HCT116 (cell line): Measurements from ENCODE around the gene G0S2. TPM values are rescaled to one million over a fixed set of nuclear protein-coding genes. Genes with fewer than 3 reads are reported as not detected.
A peak's percentile ranks its signal among the peaks of the same experiment; 100 is the strongest.

Source experiments
- ATAC-seq: fragments of 200-7000 bp; cut with Tn5 transposase; 2 replicates; pipeline ENCODE4 v1.9.1; 2020; ENCODE audit warnings: mild to moderate bottlenecking, moderate library complexity
- BruUV-seq: library from RNA; stranded (reverse); fragments of 400-500 nt; replicated peaks from 2 replicates; lab custom pipeline; 2021; lab: Mats Ljungman, UMichigan
- CTCF ChIA-PET: fragments of 300-600 bp; sonication (Branson Sonifier 250); formaldehyde crosslinking; loops from one replicate; lab custom pipeline; 2021; ENCODE audit warnings: antibody characterized with exemption; lab: Charles Lee
- POLR2A ChIA-PET: fragments of 300-600, 350-600 bp; sonication (Branson Sonifier 250); formaldehyde crosslinking; loops from one replicate; lab custom pipeline; 2021; ENCODE audit warnings: antibody characterized with exemption; lab: Charles Lee
- RAD21 ChIA-PET, 2 experiments: fragments of 300-600 bp; sonication (Branson Sonifier 250); formaldehyde crosslinking; loops; one replicate each; lab custom pipeline; 2023; ENCODE audit warnings: low total read pairs in 2 of 2; ENCODE audit not compliant: uncharacterized antibody in 2 of 2, unreplicated experiment in 2 of 2, low non-redundant PET in 1 of 2; lab: Charles Lee
- DNase-seq: peaks from one replicate; pipeline ENCODE4 v3.0.0-alpha.2; 2010; ENCODE audit warnings: low read depth, low spot score
- H2AFZ ChIP-seq: fragments of 200-600 bp; shearing (Covaris generic), sonication (generic); 2 replicates; pipeline ENCODE4 v1.6.1; 2017; ENCODE audit warnings: low read depth, mixed run types, mixed read lengths, antibody characterized with exemption, low read length; ENCODE audit not compliant: poor library complexity, severe bottlenecking
- H3K27ac ChIP-seq: 2 replicates; pipeline ENCODE4 v1.5.1; 2012; ENCODE audit warnings: low read depth, low read length
- H3K27me3 ChIP-seq: fragments of 200-600 bp; sonication (generic); 2 replicates; pipeline ENCODE4 v1.6.1; 2016; ENCODE audit warnings: mixed run types, low read length, mixed read lengths; ENCODE audit not compliant: insufficient read depth
- H3K36me3 ChIP-seq, 2 experiments: fragments of 200-500 bp in 1 of 2; fragments of 200-600 bp in 1 of 2; sonication (Bioruptor generic) in 1 of 2; sonication (generic) in 1 of 2; 2 replicates each; pipeline versions ENCODE4 v1.5.1 to v1.6.1; 2014 to 2016; ENCODE audit warnings: low read length in 2 of 2, inconsistent platforms in 1 of 2, mixed read lengths in 1 of 2, mixed run types in 1 of 2; ENCODE audit not compliant: insufficient read depth in 2 of 2, control insufficient read depth in 1 of 2
- H3K4me1 ChIP-seq, 2 experiments: fragments of 200-600 bp in 1 of 2; sonication (generic) in 1 of 2; 2 replicates each; pipeline versions ENCODE4 v1.5.1 to v1.6.1; 2012 to 2017; ENCODE audit warnings: low read length in 2 of 2, inconsistent platforms in 1 of 2, mild to moderate bottlenecking in 1 of 2, mixed read lengths in 1 of 2, mixed run types in 1 of 2, moderate library complexity in 1 of 2; ENCODE audit not compliant: insufficient read depth in 2 of 2, control insufficient read depth in 1 of 2
- H3K4me2 ChIP-seq: fragments of 200-600 bp; sonication (generic); 2 replicates; pipeline ENCODE4 v1.6.1; 2017; ENCODE audit warnings: mixed run types, low read length, mixed read lengths
- H3K4me3 ChIP-seq, 2 experiments: fragments of 200-600 bp in 1 of 2; sonication (generic) in 1 of 2; replicated peaks in 1 of 2; 2 replicates each; pipeline ENCODE4 v1.5.1; 2011 to 2016; ENCODE audit warnings: low read length in 2 of 2, control low read depth in 1 of 2, low read depth in 1 of 2, mild to moderate bottlenecking in 1 of 2, mixed read lengths in 1 of 2, mixed run types in 1 of 2
- H3K79me2 ChIP-seq: fragments of 200-600 bp; sonication (generic); 2 replicates; pipeline ENCODE4 v1.6.1; 2017; ENCODE audit warnings: mild to moderate bottlenecking, mixed run types, low read length, moderate library complexity, mixed read lengths; ENCODE audit not compliant: insufficient read depth
- H3K9ac ChIP-seq: fragments of 200-600 bp; sonication (generic); 2 replicates; pipeline ENCODE4 v1.6.1; 2016; ENCODE audit warnings: low read length, mixed read lengths
- H3K9me2 ChIP-seq: fragments of 200-600 bp; sonication (generic), shearing (Covaris generic); 2 replicates; pipeline ENCODE4 v1.6.1; 2017; ENCODE audit warnings: mixed run types, mild to moderate bottlenecking, moderate library complexity; ENCODE audit not compliant: insufficient read depth
- H3K9me3 ChIP-seq, 2 experiments: fragments of 200-500 bp in 1 of 2; fragments of 200-600 bp in 1 of 2; sonication (Bioruptor generic) in 1 of 2; sonication (generic) in 1 of 2; 2 replicates each; pipeline ENCODE4 v1.6.1; 2014 to 2017; ENCODE audit warnings: low read length in 2 of 2, mixed read lengths in 2 of 2, inconsistent platforms in 1 of 2, low read depth in 1 of 2, mild to moderate bottlenecking in 1 of 2, mixed run types in 1 of 2, moderate library complexity in 1 of 2; ENCODE audit not compliant: control insufficient read depth in 1 of 2, insufficient read depth in 1 of 2
- H4K20me1 ChIP-seq: fragments of 200-600 bp; sonication (generic), shearing (Covaris generic); 2 replicates; pipeline ENCODE4 v1.6.1; 2017; ENCODE audit warnings: mixed run types, mild to moderate bottlenecking, moderate library complexity; ENCODE audit not compliant: insufficient read depth
- CEBPB ChIP-seq: IDR thresholded peaks from 2 replicates; pipeline ENCODE4 v1.6.1; 2012; ENCODE audit warnings: low read depth
- EGR1 ChIP-seq: IDR thresholded peaks from 2 replicates; pipeline ENCODE4 v1.6.1; 2012; ENCODE audit warnings: low read depth
- FOSL1 ChIP-seq: IDR thresholded peaks from 2 replicates; pipeline ENCODE4 v1.6.1; 2012; ENCODE audit warnings: low read depth
- MAX ChIP-seq: IDR thresholded peaks from 2 replicates; pipeline ENCODE4 v1.6.1; 2012
- POLR2AphosphoS5 ChIP-seq: IDR thresholded peaks from 2 replicates; pipeline ENCODE4 v1.6.1; 2011; ENCODE audit warnings: mild to moderate bottlenecking, low read depth, low read length, moderate library complexity
- REST ChIP-seq: IDR thresholded peaks from 2 replicates; pipeline ENCODE4 v1.6.1; 2012; ENCODE audit warnings: low read depth
- SIN3A ChIP-seq: IDR thresholded peaks from 2 replicates; pipeline ENCODE4 v1.6.1; 2012; ENCODE audit warnings: low read depth
- SP1 ChIP-seq: IDR thresholded peaks from 2 replicates; pipeline ENCODE4 v1.6.1; 2012; ENCODE audit warnings: low read depth
- SRF ChIP-seq: IDR thresholded peaks from 2 replicates; pipeline ENCODE4 v1.6.1; 2012; ENCODE audit warnings: low read depth
- YY1 ChIP-seq: IDR thresholded peaks from 2 replicates; pipeline ENCODE4 v1.6.1; 2011; ENCODE audit warnings: low read length, low read depth, moderate library complexity, mild to moderate bottlenecking; ENCODE audit not compliant: insufficient replicate concordance; ENCODE audit errors: extremely low read depth
- ZNF274 ChIP-seq: fragments of 200-500 bp; sonication (Bioruptor generic); IDR thresholded peaks from 2 replicates; pipeline ENCODE4 v1.6.1; 2014; ENCODE audit warnings: mild to moderate bottlenecking, low read depth, low read length, inconsistent platforms
- intact Hi-C: fragments of 100-400 bp; cut with micrococcal nuclease; formaldehyde crosslinking; loops from 2 replicates; pipeline ENCODE4 v1.10.0; 2022
- total RNA-seq: library from RNA; stranded (reverse); gene quantifications from one replicate; pipeline ENCODE4 v1.2.1, GENCODE V29; 2021; ENCODE audit not compliant: unreplicated experiment

G0S2 gene
- total RNA-seq, 1 experiment from 2014 or later = not detected

GRCh38 chr1:209689477-209689876 lies 14.3 kb downstream of the G0S2 start:
- H3K27me3 ChIP-seq = peaks cover 13% of the 10 kb centered on the region; the same call in 1 of the 2 replicates
- no peak overlapping the region for H2AFZ ChIP-seq
- no peaks in the 10 kb centered on the region for H4K20me1 ChIP-seq
- DNase-seq (no peak), ATAC-seq (peak; percentile 29; the same call in 1 of the 2 replicates)
- H3K4me1 ChIP-seq = peaks cover 8 to 24% of the 10 kb centered on the region in 2 experiments; a peak in 3 of 4 replicates
- H3K9me3 ChIP-seq = no peaks in the 10 kb centered on the region
- RAD21 ChIA-PET = interaction anchor here in 1 of 2 experiments (0.7 kb wide), 1 partner anchor 47 kb away, joined by 3 read pairs; no protein-coding TSS in a partner anchor
- CTCF ChIA-PET = interaction anchor here (1.1 to 1.7 kb wide), 3 partner anchors 40 to 120 kb away, joined by 3 to 4 read pairs (median 3); no protein-coding TSS in a partner anchor
- no TSS peak for BruUV-seq
- H3K27ac ChIP-seq = no peak overlapping the region
- no peaks in the 10 kb centered on the region for H3K79me2 ChIP-seq
- intact Hi-C loops = no loop called here
- no peaks in the 10 kb centered on the region for H3K9me2 ChIP-seq
- H3K9ac ChIP-seq = no peak overlapping the region
- no peak for TF ChIP-seq FOSL1
- no peak for TF ChIP-seq MAX
- no peak for TF ChIP-seq REST
- TF ChIP-seq SIN3A = no peak
- no peak for TF ChIP-seq SRF
- TF ChIP-seq ZNF274 = no peak
- TF ChIP-seq SP1 = no peak
- no peak for TF ChIP-seq CEBPB
- TF ChIP-seq EGR1 = no peak
- no peak for TF ChIP-seq POLR2AphosphoS5
- no peak for TF ChIP-seq YY1
- peak overlapping the region; percentile 8; the same call in 1 of the 2 replicates for H3K4me2 ChIP-seq
- H3K4me3 ChIP-seq = no peak overlapping the region
- no peaks in the 10 kb centered on the region for H3K36me3 ChIP-seq
- POLR2A ChIA-PET = no interaction called here
